Neural cell (in vitro differentiated cells): ENCODE measurements around the gene NRG3. TPM values are rescaled to one million over a fixed set of nuclear protein-coding genes. Genes with fewer than 3 reads are reported as not detected.

Experiments used
- H2AFZ ChIP-seq: fragments of 200-600, 300-800 bp; sonication (generic), shearing (Covaris generic); 2 replicates; pipeline ENCODE4 v1.6.0; 2014; ENCODE audit warnings: low read depth, mild to moderate bottlenecking, antibody characterized with exemption, low read length, moderate library complexity
- H3F3A ChIP-seq: fragments of 200-600 bp; shearing (Covaris generic); 2 replicates; pipeline ENCODE4 v1.6.1; 2016; ENCODE audit warnings: mild to moderate bottlenecking, moderate library complexity, mixed read lengths, antibody characterized with exemption, low read length; ENCODE audit not compliant: insufficient read depth, poor library complexity, severe bottlenecking
- H3K27ac ChIP-seq: fragments of 200-600, 300-800 bp; sonication (generic), shearing (Covaris generic); 2 replicates; pipeline ENCODE4 v1.5.1; 2014; ENCODE audit warnings: mild to moderate bottlenecking, low read length, moderate library complexity
- H3K27me3 ChIP-seq: fragments of 300-800, 200-600 bp; sonication (generic), shearing (Covaris generic); 2 replicates; pipeline ENCODE4 v1.6.0; 2014; ENCODE audit warnings: mild to moderate bottlenecking, low read depth, low read length, moderate library complexity; ENCODE audit not compliant: insufficient read depth
- H3K36me3 ChIP-seq: fragments of 300-800, 200-600 bp; sonication (generic), shearing (Covaris generic); 2 replicates; pipeline ENCODE4 v1.5.1; 2014; ENCODE audit warnings: mild to moderate bottlenecking, antibody characterized with exemption, low read length, moderate library complexity; ENCODE audit not compliant: insufficient read depth
- H3K4me2 ChIP-seq: fragments of 300-800, 200-600 bp; sonication (generic), shearing (Covaris generic); 2 replicates; pipeline ENCODE4 v1.6.0; 2014; ENCODE audit warnings: mild to moderate bottlenecking, low read length
- H3K4me3 ChIP-seq: fragments of 300-800, 200-600 bp; sonication (generic), shearing (Covaris generic); 2 replicates; pipeline ENCODE4 v1.5.1; 2014; ENCODE audit warnings: mild to moderate bottlenecking, low read length, moderate library complexity
- H3K79me2 ChIP-seq: fragments of 200-600 bp; shearing (Covaris generic); replicated peaks from 2 replicates; pipeline ENCODE4 v1.6.0; 2014; ENCODE audit warnings: mild to moderate bottlenecking, low read length, moderate library complexity; ENCODE audit not compliant: insufficient read depth
- H3K9ac ChIP-seq: fragments of 300-800, 200-600 bp; sonication (generic), shearing (Covaris generic); 2 replicates; pipeline ENCODE4 v1.6.1; 2016; ENCODE audit warnings: mild to moderate bottlenecking, low read length, mixed read lengths
- H3K9me2 ChIP-seq: fragments of 200-600 bp; shearing (Covaris generic); 2 replicates; pipeline ENCODE4 v1.6.1; 2016; ENCODE audit warnings: mild to moderate bottlenecking, low read length, mixed read lengths; ENCODE audit not compliant: insufficient read depth
- H3K9me3 ChIP-seq: fragments of 200-600, 300-800 bp; sonication (generic), shearing (Covaris generic); 2 replicates; pipeline ENCODE4 v1.6.1; 2016; ENCODE audit warnings: mild to moderate bottlenecking, mixed run types, low read length, moderate library complexity, mixed read lengths
- H4K20me1 ChIP-seq: fragments of 200-600 bp; shearing (Covaris generic); 2 replicates; pipeline ENCODE4 v1.6.1; 2016; ENCODE audit warnings: mild to moderate bottlenecking, mixed run types; ENCODE audit not compliant: insufficient read depth
- CTCF ChIP-seq: fragments of 450-650 bp; IDR thresholded peaks from 2 replicates; pipeline ENCODE4 v1.5.1; 2014; ENCODE audit warnings: antibody characterized with exemption, mild to moderate bottlenecking, moderate library complexity; ENCODE audit not compliant: poor library complexity, severe bottlenecking
- EP300 ChIP-seq: fragments of 450-650 bp; conservative IDR thresholded peaks from 2 replicates; pipeline ENCODE4 v1.6.1; 2014; ENCODE audit warnings: antibody characterized with exemption, mild to moderate bottlenecking, moderate library complexity; ENCODE audit not compliant: poor library complexity, severe bottlenecking
- EZH2 ChIP-seq: fragments of 200-600, 300-800 bp; shearing (Covaris generic), sonication (generic); IDR thresholded peaks from 2 replicates; pipeline ENCODE4 v1.6.1; 2014; ENCODE audit warnings: antibody characterized with exemption, low read length, borderline replicate concordance, mild to moderate bottlenecking; ENCODE audit not compliant: insufficient read depth, poor library complexity, severe bottlenecking
- MXI1 ChIP-seq: fragments of 450-650 bp; conservative IDR thresholded peaks from 2 replicates; pipeline ENCODE4 v1.6.1; 2014; ENCODE audit warnings: antibody characterized with exemption, mild to moderate bottlenecking; ENCODE audit not compliant: poor library complexity, severe bottlenecking
- POLR2AphosphoS5 ChIP-seq: IDR thresholded peaks from 2 replicates; pipeline ENCODE4 v1.6.1; 2012
- RAD21 ChIP-seq: fragments of 450-650 bp; conservative IDR thresholded peaks from 2 replicates; pipeline ENCODE4 v1.6.1; 2014; ENCODE audit warnings: antibody characterized with exemption, mild to moderate bottlenecking, moderate library complexity
- REST ChIP-seq: IDR thresholded peaks from 2 replicates; pipeline ENCODE4 v1.6.1; 2012; ENCODE audit warnings: borderline replicate concordance
- SMC3 ChIP-seq: fragments of 450-650 bp; conservative IDR thresholded peaks from 2 replicates; pipeline ENCODE4 v1.6.1; 2014; ENCODE audit warnings: antibody characterized with exemption, mild to moderate bottlenecking, moderate library complexity; ENCODE audit not compliant: poor library complexity
- TAF1 ChIP-seq: IDR thresholded peaks from 2 replicates; pipeline ENCODE4 v1.6.1; 2012; ENCODE audit warnings: low read depth
- polyA plus RNA-seq: library from polyadenylated mRNA; depleted of rRNA; stranded (reverse); fragments of >200 nt; gene quantifications from 2 replicates; pipeline ENCODE4 v1.2.3, GENCODE V29; 2014

NRG3 gene
- polyA plus RNA-seq, 1 donor from 2014 or later, result 14.0 TPM

- no peak overlapping the region for H3K4me2 ChIP-seq
- no peaks in the 10 kb centered on the region for H3F3A ChIP-seq
- no peaks in the 10 kb centered on the region for H4K20me1 ChIP-seq
- no peaks in the 10 kb centered on the region for H3K36me3 ChIP-seq
- H3K27ac ChIP-seq, result no peak overlapping the region
- no peak overlapping the region for H3K4me3 ChIP-seq
- no peaks in the 10 kb centered on the region for H3K79me2 ChIP-seq
- H3K9ac ChIP-seq, result no peak overlapping the region
- H3K9me2 ChIP-seq, result no peaks in the 10 kb centered on the region
- H3K9me3 ChIP-seq, result no peaks in the 10 kb centered on the region
- H3K27me3 ChIP-seq, result no peaks in the 10 kb centered on the region
- TF ChIP-seq EP300 (no peak), REST (no peak), POLR2AphosphoS5 (no peak), MXI1 (no peak), EZH2 (no peak), TAF1 (no peak), RAD21 (no peak), CTCF (no peak), SMC3 (no peak)
- H2AFZ ChIP-seq, result no peak overlapping the region
These were observed 331.8 kb downstream of the NRG3 start for GRCh38 chr10:82206831-82207230.

GRCh38 chr10:82208726-82209125 lies 333.7 kb downstream of the NRG3 start:
- Histone ChIP-seq H4K20me1 (no peaks in the 10 kb centered on the region), H2AFZ (no peak overlapping the region), H3K4me2 (no peak overlapping the region), H3K9me3 (no peaks in the 10 kb centered on the region), H3K36me3 (no peaks in the 10 kb centered on the region), H3K27me3 (no peaks in the 10 kb centered on the region), H3K9me2 (no peaks in the 10 kb centered on the region), H3K4me3 (no peak overlapping the region), H3F3A (no peaks in the 10 kb centered on the region), H3K79me2 (no peaks in the 10 kb centered on the region), H3K9ac (no peak overlapping the region), H3K27ac (no peak overlapping the region)
- TF ChIP-seq MXI1, result no peak
- TF ChIP-seq SMC3, result no peak
- no peak for TF ChIP-seq POLR2AphosphoS5
- TF ChIP-seq CTCF, result no peak
